HG02884 (cell line): ENCODE results near the gene RNU1-2.
"Not testable (repeated sequence)": the region's sequence is repeated elsewhere in the genome, so short reads cannot be mapped to it uniquely, and the experiment has no call there.

Experiments used
- ATAC-seq: cut with Tn5 transposase; IDR thresholded peaks from one replicate; pipeline ENCODE4 v1.9.1; 2021; ENCODE audit warnings: mild to moderate bottlenecking, moderate library complexity; ENCODE audit not compliant: unreplicated experiment

The RNU1-2 gene

DNA sequence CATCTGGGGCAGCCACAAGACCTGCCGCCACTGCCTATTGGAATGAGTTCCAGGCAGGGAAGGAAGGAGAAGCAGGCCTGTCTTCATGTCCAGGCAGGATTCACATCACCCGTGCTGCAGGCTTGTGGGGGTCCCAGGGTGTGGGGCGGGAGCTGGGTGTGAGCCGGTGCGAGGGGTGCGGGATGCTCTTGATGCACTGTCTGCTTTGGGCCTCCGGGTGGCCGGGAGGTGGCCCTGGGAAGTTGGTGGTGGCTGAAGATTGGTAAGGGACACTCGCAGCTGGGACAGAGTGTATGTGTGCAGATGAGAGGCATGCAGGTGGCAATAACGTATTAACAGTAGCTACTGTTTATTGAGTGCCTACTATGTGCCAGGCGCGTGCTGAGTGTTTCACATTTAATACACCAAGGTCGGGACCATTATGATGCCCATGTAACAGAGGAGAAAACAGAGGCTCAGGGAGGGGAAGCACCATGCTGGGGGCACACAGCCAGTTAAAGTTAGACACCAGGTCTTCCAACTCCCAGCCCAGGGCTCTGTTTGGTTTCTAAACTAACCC, 29.2 kb downstream of the RNU1-2 start:
- no peak for ATAC-seq

DNA sequence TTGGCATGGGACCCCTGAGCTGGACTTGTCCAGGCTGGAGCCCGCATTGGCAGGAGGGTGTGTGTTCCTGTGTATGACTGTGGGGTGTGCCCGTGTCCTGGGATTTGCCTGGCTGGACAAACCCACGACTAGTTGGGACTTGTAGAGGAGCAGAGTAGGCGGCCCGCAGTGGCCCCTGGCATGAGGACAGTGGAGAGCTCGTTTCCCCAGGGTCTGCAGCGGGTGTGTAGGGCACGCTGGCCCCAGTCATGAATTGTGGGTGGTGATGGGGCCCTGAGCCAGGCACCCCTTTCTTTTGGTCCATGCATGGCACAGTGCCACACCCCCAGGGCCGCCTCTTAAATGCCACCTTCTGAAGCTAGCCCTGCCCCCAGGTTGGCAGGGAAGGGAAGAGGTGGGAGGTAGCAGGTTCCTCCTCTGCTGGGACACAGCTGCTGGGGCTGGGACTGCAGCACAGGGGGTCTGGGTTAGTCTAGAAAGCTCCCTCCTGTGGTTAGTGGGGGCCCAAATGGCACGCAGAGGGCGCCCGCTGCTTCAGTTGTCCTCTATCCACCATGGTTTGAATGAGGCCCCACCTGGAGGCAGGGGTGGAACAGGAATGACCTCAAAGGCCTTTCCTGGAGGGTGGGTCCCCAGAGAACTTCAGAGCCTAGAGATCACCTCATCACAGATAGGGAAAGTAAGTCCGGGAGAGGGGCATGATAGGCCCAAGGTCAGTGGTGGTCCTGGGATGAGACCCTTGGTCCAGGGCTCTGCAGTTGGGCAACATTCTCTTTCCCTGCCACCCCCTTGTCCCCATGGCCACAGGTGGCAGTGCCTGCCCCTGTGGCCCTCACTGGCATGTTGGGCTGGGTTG, 30.1 kb downstream of the RNU1-2 start:
- no peak for ATAC-seq

DNA sequence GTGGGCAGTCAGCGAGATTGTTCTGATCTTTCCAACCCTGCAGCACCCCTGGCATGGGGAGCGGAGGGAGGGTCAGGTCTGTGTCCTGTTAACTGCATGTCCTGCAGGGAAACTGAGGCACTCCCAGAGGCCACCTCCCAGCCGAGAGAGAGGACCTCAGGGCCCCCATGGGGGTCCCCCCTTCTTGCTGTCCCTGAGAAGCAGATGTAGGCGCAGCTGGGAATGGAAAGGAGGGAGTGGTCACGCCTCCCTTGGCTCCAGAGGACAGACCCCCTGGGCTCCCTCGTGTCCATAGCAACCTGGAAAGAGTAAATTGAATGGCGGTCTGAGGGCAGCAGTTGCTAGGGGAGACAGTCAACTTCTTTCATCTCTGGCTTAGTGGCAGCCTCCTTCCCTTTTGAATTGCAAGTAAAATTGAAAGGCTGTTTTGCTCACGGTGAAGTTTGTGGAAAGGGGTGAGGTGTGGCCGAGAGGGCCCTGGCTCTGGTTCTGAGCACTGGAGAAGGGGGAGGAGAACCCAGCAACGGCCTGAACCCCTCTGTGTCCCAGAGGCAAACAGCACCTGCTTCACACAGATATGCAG, 30.8 kb downstream of the RNU1-2 start:
- no peak for ATAC-seq

DNA sequence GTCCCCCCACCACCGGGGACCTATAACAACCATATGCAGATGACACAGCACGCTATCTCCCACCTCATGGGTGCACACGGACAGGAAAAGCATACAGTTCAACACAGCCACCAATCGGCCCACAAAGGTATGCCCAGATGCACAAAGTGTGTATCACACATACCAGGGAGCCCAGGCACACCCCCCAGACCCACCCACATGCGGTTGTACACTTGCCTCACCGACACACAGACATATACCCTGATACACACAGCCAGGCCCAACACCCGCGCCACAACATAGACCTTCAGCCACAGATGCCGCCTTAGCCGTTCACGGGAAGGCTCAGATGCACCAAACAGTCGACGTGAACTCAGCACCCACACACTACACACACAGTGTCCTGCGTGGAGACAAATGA, 31.5 kb downstream of the RNU1-2 start:
- no peak for ATAC-seq

DNA sequence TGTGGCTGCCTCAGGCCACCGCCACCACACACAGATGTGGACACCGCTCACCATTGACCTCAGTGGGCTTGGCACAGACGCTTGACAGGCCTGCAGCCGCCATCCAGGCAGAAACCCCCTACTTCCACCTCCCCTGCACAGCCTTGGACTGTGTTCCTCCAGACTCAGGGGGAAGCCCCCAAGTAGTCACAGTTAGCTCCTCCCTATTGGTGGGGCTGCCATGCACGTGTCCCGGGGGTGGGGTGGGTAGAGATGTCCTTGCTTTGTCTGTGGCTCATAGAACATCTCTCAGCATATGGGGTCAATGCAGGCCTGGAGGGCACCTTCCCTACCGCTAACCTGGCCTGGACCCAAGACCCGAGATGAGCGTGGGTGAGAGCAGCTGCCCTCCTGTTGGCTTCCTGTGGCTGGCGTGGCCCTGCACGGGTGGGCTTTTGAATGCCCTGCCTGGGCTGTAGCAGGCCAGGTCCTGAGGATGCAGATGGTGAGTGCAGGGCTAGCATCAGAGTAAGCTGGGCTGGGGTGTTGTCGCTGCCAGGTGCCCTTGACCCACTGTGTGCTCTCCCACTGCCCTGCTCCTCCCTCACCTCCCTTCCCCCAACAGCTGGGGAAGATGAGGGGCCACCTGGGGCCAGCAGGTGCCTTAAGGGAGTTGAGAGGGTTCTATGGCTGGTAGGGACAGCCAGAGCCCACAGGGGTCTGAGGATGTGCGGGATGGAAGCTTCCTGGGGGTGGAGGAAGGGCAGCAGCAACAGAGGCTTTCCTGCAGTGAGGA, 32.1 kb downstream of the RNU1-2 start:
- ATAC-seq, result no peak

DNA sequence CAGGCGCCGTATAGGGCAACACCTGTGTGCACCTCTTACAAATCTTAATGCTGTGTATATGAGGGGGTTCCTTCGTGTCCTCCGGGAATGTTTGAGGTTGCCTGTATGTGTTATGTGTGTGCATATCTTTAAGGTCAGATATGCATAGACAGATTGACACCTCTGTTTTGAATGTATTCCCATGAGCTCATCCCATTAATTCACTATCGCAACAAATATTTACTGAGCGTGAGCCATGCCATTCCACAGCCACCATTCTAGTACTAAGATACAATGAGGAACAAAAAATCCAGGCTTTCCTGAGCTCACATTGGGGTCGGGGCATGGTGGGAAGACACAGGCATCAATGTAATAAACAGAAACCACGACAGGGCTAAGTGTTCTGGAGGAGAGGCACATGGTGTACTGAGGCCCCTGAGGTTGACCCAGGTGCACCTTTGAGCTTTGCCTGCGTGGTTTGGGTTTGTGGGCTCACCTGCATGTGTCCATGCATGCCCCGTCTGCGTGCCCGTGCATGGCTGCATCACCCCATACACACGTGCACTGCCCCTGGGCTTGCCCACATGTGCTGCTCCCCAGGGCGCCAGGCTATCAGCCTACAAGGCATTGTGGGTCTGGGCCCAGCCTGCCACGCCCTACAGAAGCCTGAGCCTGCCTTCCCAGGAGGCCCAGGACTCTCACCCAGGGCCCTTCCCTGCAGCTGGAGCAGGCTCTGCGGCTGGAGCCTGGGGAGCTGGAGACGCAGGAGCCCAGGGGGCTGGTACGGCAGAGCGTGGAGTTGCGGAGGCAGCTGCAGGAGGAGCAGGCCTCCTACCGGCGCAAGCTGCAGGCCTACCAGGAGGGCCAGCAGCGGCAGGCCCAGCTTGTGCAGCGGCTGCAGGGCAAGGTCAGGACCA, 33.6 kb downstream of the RNU1-2 start:
- ATAC-seq, result not testable (repeated sequence)

DNA sequence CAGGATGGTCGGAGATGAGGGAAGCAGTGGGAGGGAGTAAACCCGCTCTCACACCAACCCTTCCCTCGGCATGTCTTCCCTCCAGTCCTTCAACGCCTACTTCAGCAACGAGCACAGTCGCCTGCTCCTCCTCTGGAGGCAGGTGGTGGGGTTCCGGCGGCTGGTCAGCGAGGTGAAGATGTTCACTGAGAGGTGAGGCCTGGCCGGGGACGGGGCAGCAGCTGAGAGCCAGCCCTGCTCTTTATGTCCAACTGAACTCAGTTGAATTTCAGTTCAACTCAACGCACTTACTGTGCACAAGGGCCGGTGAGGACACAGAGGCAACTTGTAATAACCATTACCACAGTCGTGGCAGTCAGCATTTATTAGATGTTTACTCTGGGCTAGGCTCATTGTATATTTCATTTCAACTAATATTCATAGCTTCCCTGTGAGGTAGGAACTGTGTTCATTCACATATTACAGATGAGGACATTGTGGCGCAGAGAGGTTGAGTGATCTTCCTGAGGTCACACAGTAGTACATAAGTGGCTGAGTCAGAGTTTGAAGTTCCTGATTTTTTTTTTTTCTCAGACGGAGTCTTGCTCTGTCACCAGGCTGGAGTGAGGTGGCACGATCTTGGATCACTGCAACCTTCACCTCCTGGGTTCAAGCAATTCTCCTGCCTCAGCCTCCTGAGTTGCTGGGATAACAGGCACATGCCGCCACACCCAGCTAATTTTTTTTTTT, 35.6 kb downstream of the RNU1-2 start:
- not testable (repeated sequence) for ATAC-seq

DNA sequence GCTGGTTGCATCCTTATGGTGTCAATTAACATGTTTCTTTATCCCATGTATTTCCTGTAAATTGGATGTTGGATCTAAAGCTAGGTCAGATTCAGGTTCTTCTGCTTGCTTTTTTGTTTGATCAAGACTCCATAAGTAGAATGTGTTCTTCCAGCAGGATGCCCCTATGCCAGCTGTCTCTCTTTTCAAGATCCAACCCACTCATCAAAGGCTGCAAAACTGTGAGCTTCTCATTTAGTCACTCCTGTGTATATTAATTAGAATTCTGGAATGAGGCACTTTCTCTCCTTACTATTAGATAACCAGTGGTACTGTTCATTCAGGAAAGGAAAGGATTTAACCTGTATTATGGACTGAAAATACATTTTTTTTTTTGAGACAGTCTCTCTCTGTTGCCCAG, 38.2 kb downstream of the RNU1-2 start:
- ATAC-seq, result not testable (repeated sequence)

DNA sequence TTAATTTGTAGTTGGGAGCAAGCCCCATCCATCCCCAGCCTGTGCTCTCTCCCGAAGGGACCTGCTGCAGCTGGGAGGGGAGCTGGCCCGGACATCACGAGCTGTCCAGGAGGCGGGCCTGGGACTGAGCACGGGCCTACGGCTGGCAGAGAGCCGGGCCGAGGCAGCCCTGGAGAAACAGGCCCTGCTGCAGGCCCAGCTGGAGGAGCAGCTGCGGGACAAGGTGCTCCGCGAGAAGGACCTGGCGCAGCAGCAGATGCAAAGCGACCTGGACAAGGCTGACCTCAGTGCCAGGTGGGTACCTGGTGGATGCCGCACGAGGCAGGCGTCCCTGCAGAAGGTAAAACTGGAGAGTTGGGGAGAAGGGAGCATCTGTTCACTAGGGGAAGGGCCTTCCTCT, 40.8 kb downstream of the RNU1-2 start:
- ATAC-seq, result not testable (repeated sequence)

DNA sequence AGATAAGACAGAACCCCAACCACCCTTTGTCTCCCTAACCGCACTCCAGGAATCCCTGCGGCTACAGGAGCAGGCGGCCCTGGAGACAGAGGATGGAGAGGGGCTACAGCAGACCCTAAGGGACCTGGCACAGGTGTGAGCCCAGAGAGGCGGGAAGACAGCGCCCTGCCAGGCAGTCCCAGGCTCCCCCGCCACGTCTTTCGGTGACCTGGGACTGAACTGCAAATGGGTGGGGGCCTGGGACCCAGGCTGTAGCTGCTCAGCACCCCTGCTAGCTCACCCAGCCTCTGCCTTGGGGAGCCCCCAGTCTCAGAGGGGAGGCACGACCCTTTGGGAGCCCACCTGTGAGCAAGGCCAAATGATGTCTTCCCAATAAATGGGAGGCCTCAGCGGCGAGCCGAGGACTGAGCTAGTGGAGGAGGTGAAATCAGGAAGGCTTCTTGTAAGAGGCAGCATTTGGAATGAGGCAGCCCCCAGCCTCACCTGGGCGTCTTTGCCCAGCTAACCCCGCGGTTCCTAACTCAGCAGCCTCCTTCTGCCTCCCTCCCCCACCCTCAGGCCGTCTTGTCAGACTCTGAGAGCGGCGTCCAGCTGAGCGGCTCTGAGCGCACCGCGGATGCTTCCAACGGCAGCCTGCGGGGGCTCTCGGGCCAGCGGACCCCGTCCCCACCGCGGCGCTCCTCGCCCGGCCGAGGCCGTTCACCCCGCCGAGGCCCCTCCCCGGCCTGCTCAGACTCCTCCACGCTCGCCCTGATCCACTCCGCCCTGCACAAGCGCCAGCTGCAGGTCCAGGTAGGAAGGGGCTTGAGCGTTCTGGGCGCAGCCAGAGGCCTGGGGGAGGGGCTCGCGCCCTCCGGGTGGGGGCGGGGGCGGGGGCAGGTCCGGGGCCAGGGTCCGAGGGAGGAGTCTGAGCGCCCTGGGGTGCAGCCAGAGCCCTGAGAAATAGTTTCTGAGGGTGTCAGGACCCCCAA, 42.9 kb downstream of the RNU1-2 start:
- ATAC-seq, result no peak

DNA sequence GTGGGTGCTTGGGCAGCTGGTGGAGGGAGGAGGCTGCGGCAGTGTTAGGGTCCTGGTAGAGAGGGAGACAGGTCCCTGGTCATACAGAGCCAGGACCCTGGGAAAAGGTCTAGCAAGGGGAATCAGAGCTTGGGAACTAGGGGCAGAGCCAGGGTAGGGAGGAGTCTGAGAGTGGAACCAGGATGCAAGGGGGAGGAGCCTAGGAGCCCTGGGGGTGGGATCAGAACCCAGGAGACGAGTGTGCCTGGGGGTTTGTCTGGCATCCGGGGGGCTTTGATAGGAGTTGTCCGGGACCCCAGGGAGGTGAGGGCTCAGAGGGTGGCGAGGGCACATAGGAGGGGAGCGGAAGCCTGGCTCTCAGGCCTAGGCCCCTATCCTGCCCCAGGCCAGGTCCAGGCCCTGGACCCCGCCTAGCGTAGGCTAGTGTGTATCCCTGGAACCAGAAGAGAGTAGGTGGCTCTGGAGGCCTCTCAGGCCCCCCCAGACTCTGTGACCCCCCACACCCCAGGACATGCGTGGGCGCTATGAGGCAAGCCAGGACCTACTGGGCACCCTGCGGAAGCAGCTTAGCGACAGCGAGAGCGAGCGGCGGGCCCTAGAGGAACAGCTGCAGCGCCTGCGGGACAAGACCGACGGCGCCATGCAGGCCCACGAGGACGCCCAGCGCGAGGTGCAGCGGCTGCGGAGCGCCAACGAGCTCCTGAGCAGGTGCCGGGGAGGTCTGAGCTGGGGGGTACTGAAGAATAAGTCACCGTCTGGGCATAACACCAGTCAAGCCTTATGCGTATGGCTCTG, 43.8 kb downstream of the RNU1-2 start:
- ATAC-seq, result not testable (repeated sequence)

DNA sequence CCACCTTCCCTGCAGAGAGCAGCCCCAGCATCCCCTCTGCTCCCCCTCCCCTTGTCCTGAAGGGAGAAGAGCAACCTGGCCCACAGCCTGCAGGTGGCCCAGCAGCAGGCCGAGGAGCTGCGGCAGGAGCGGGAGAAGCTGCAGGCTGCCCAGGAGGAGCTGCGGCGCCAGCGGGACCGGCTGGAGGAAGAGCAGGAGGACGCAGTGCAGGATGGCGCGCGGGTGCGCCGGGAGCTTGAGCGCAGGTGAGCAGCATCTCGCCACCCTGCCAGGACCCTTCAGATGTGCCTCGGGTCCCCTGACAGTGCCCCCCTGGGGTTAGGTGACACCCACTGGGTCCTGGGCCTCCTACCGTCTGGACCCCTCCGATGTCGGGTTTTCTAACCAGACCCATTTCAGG, 48.3 kb downstream of the RNU1-2 start:
- ATAC-seq, result no peak

DNA sequence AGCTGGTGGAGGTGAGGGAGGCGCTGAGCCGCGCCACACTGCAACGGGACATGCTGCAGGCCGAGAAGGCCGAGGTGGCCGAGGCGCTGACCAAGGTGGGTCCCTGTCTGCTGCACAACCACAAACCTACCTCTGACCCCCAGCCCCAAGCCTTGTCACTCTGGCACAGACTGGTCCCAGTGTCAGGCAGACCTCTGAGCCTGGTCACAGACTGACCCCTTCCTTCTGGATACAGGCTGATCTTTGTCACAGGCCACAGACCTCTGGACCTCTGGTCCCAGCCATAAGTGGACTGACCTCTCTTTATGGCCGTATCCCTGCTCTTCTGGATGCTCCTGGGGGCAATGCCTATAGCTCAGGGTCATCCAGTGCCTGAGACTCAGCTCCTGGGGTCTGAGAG, 49.7 kb downstream of the RNU1-2 start:
- not testable (repeated sequence) for ATAC-seq
